ENCODE data around the gene SAMD9. TPM values are rescaled to one million over a fixed set of nuclear protein-coding genes. Genes with fewer than 3 reads are reported as not detected.

Gene SAMD9
- total RNA-seq: 10 to 100 TPM; 65.4 to 66.5 TPM

GRCh38 chr7:93117852-93118530 is at the start of gene SAMD9:
Gene SAMD9 (minus strand): TSS chr7:93117979. CDS start chr7:93106097, 11,882 bp downstream.
- POLR2A ChIA-PET: interaction anchor here (0.8 to 2.8 kb wide), 11 partner anchors 11 to 670 kb away, joined by 3 to 39 read pairs (median 4); partner anchors contain the start of genes GATAD1, PEX1, RBM48 and SAMD9L
- ATAC-seq (ENCODE audit: low read depth) (peak; percentile 97), DNase-seq (no peak)
- H3K27ac Mint-ChIP-seq: peak within 1 kb of the TSS; percentile 93
- peaks cover 77% of the 10 kb centered on the region for H3K36me3 Mint-ChIP-seq
- H3K27me3 Mint-ChIP-seq: no peaks in the 10 kb centered on the region
- H3K9me3 Mint-ChIP-seq: peaks cover 23% of the 10 kb centered on the region
- H3K4me1 Mint-ChIP-seq: peaks cover 33% of the 10 kb centered on the region
- peak within 1 kb of the TSS; percentile 97 for H3K4me3 Mint-ChIP-seq

DNA sequence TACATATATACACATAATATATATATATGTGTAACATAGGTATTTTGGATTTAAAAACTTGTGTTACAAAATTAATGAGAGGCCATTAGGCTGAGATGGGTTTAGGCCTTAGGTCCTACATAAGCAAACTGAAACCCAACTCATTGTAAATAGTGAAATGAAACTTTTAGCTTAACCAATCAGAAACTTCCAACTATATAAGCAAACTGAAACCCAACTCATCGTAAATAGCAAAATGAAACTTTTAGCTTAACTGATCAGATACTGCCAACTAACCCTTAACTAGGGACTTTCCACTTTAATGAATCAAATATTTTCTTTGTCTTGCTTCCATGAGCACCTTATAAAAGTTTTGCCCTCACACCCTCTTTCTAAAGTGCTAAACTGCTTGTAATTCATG is 47.7 kb upstream of the SAMD9 start:
- POLR2A ChIA-PET: interaction anchor here (1.4 kb wide), 1 partner anchor 48 kb away, joined by 6 read pairs; the partner anchor contains the start of gene SAMD9
- no peak for DNase-seq
- ATAC-seq (ENCODE audit: low read depth): peak; percentile 80

DNA sequence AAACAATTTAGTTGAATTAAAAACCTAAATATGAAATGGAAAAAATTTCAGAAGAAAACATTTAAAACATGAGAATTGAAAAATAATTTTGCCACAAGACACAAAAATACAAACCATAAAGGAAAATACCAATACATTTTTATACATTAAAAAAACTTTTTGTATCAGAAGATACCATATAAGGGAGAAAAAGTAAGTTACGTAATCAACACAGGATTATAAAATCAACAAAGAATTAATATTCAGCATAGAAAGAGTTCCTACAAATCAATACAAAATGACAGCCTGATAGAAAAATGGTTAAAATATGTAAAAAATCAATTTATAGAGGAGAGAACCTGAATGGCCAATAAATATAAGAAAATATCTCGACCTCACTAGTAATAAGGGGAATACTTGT is 47.0 kb upstream of the SAMD9 start:
- Mint-ChIP-seq H3K27me3 (peaks cover 3% of the 10 kb centered on the region), H3K9me3 (peaks cover 27% of the 10 kb centered on the region), H3K4me3 (no peak overlapping the region), H3K4me1 (peaks cover 1% of the 10 kb centered on the region), H3K36me3 (peaks cover 20% of the 10 kb centered on the region), H3K27ac (no peak overlapping the region)
- ATAC-seq (ENCODE audit: low read depth): no peak
- POLR2A ChIA-PET: interaction anchor here (1.4 kb wide), 1 partner anchor 47 kb away, joined by 6 read pairs; the partner anchor contains the start of gene SAMD9
- DNase-seq: no peak

More for the DNA sequence above, 47.7 kb upstream of the SAMD9 start:
- Mint-ChIP-seq H3K4me3 (no peak overlapping the region), H3K27me3 (peaks cover 3% of the 10 kb centered on the region), H3K9me3 (peaks cover 27% of the 10 kb centered on the region), H3K36me3 (peaks cover 20% of the 10 kb centered on the region), H3K4me1 (peaks cover 1% of the 10 kb centered on the region), H3K27ac (peak overlapping the region; percentile 50)

- Mint-ChIP-seq H3K4me1 (peaks cover 3% of the 10 kb centered on the region), H3K4me3 (no peak overlapping the region), H3K27me3 (no peaks in the 10 kb centered on the region), H3K27ac (no peak overlapping the region), H3K9me3 (peaks cover 12% of the 10 kb centered on the region), H3K36me3 (peaks cover 9% of the 10 kb centered on the region)
- POLR2A ChIA-PET: no interaction called here
- ATAC-seq (ENCODE audit: low read depth): no peak
- DNase-seq: no peak
These were observed 43.5 kb upstream of the SAMD9 start for GRCh38 chr7:93161181-93161762.

DNA sequence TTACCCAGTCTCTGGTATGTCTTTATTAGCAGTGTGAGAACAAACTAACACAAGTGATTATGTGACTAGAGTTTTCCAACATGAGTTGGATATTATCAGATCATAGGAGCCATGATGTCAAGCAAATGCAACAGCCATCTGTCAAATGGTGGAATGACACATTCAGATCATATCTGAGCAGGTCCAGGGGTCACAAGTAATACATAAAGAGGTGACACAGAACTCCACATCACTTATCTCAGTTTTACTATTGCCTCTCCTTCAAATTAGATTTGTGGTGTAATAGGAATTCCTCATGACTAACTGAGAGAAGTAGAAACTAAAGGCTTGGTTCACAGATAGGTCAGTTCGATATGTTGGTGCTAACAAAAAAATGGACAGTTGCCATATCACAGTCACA is 42.6 kb upstream of the SAMD9 start:
- H3K36me3 Mint-ChIP-seq: peaks cover 7% of the 10 kb centered on the region
- ATAC-seq (ENCODE audit: low read depth) (no peak), DNase-seq (no peak)
- POLR2A ChIA-PET: no interaction called here
- H3K4me3 Mint-ChIP-seq: no peak overlapping the region
- H3K4me1 Mint-ChIP-seq: peaks cover 2% of the 10 kb centered on the region
- H3K27ac Mint-ChIP-seq: no peak overlapping the region
- peaks cover 10% of the 10 kb centered on the region for H3K9me3 Mint-ChIP-seq
- no peaks in the 10 kb centered on the region for H3K27me3 Mint-ChIP-seq

- Mint-ChIP-seq H3K27me3 (no peaks in the 10 kb centered on the region), H3K4me1 (peaks cover 2% of the 10 kb centered on the region), H3K4me3 (no peak overlapping the region), H3K36me3 (peaks cover 7% of the 10 kb centered on the region), H3K9me3 (peaks cover 10% of the 10 kb centered on the region), H3K27ac (no peak overlapping the region)
- no peak for ATAC-seq (ENCODE audit: low read depth)
- no peak for DNase-seq
- POLR2A ChIA-PET: no interaction called here
These were observed 41.7 kb upstream of the SAMD9 start for GRCh38 chr7:93159490-93159889.

DNA sequence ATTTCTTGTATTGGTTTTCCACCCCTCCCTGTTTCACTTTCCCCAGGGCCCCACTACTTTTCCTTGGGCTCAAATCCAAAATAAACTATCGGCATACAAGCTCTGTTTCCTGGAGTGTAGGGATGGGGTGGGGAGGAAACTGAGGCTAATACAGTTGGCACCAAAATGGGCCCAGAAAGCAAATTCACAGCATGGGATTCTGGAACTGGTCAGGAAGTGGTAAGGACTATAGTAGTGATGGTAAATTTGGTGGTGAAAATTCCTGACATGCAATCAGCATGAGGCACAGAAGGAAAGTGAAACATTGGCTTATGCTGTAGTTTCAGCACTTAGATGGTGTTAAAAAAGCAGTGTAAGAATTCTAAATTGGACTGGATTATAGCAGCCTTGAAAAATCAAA is 39.1 kb upstream of the SAMD9 start:
- Mint-ChIP-seq H3K4me3 (no peak overlapping the region), H3K9me3 (peaks cover 4% of the 10 kb centered on the region), H3K27me3 (no peaks in the 10 kb centered on the region), H3K27ac (no peak overlapping the region), H3K4me1 (peaks cover 2% of the 10 kb centered on the region), H3K36me3 (no peaks in the 10 kb centered on the region)
- ATAC-seq (ENCODE audit: low read depth): no peak
- POLR2A ChIA-PET: no interaction called here
- no peak for DNase-seq

GRCh38 chr7:93150200-93150835 is 32.5 kb upstream of the SAMD9 start:
- Mint-ChIP-seq H3K27me3 (no peaks in the 10 kb centered on the region), H3K4me1 (peaks cover 29% of the 10 kb centered on the region), H3K9me3 (peaks cover 7% of the 10 kb centered on the region), H3K36me3 (peaks cover 23% of the 10 kb centered on the region), H3K27ac (no peak overlapping the region), H3K4me3 (no peak overlapping the region)
- no peak for ATAC-seq (ENCODE audit: low read depth)
- POLR2A ChIA-PET: no interaction called here
- no peak for DNase-seq

- Mint-ChIP-seq H3K27me3 (no peaks in the 10 kb centered on the region), H3K4me3 (peak overlapping the region; percentile 86), H3K4me1 (peaks cover 35% of the 10 kb centered on the region), H3K36me3 (peaks cover 30% of the 10 kb centered on the region), H3K27ac (peak overlapping the region; percentile 97), H3K9me3 (peaks cover 7% of the 10 kb centered on the region)
- DNase-seq (no peak), ATAC-seq (ENCODE audit: low read depth) (no peak)
- POLR2A ChIA-PET: no interaction called here
These were observed 30.9 kb upstream of the SAMD9 start for GRCh38 chr7:93148727-93149126.

DNA sequence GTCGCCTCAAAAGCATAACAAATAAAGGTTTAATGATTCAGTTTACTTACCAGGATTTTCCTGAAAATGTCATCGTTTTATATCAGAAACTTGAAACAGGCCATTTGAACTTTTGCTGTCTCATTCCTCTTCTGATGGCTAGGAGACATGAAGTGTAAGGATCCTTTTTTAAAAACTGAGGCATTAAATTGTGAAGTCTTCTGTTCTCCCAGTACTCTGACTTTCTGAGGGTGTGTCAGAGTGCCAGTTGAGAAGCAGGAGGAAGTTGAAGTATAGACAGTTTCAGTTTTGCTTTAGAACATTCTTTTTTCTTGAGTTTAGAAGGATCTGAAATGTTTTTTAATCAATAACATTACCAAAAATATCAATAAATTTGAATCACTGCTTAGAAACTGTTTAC is 30.4 kb upstream of the SAMD9 start, which contains the start of gene SAMD9L:
TSS of gene SAMD9L (minus strand) at position 242 of the 400 bp plus-strand sequence. CDS start 12,414 bp downstream, outside the sequence.
- ATAC-seq (ENCODE audit: low read depth) (peak; percentile 58), DNase-seq (no peak)
- H3K9me3 Mint-ChIP-seq: peaks cover 10% of the 10 kb centered on the region
- peak within 1 kb of the TSS; percentile 97 for H3K4me3 Mint-ChIP-seq
- peak within 1 kb of the TSS; percentile 97 for H3K27ac Mint-ChIP-seq
- POLR2A ChIA-PET: interaction anchor here (1.1 to 4.0 kb wide), 2 partner anchors 31 to 620 kb away, joined by 4 to 39 read pairs; partner anchors contain the start of genes PEX1, RBM48 and SAMD9
- H3K27me3 Mint-ChIP-seq: no peaks in the 10 kb centered on the region
- peaks cover 41% of the 10 kb centered on the region for H3K4me1 Mint-ChIP-seq
- H3K36me3 Mint-ChIP-seq: peaks cover 30% of the 10 kb centered on the region

GRCh38 chr7:93147363-93147762 is 29.6 kb upstream of the SAMD9 start:
- peaks cover 41% of the 10 kb centered on the region for H3K4me1 Mint-ChIP-seq
- POLR2A ChIA-PET: interaction anchor here (0.6 to 4.0 kb wide), 5 partner anchors 9 to 902 kb away, joined by 3 to 39 read pairs (median 4); partner anchors contain the start of genes ANKIB1, KRIT1, PEX1 and RBM48

DNA sequence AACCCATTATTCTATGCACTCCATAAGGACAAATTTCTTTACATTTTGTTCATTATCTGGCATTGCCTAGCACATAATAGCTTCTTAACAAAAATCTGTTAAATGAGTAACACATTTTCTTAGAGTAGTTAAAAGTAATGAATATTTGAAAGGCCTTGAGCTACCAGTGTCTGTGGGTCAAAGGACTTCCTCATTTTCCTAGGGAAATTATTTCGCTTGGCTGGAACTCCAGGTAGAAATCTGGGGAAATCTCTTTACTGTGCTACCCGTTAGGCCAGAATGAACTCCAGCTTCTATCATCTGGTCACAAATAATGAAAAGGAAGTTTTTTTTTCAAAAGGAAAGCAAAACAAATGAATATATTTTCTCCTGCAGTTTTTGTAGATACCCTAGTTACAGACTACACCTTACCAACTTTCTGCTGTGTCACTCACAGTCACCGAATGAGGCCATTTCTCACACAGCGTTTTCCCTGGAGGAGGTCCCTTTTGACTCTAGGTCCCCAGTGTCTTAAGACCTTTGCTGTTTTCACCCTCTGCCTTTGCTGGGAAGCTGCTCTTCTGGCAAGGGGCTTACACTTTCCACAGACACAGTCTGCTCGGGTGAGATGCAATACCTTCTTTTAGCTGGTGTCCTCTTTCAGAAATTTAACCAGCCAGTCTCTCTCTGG is 28.8 kb upstream of the SAMD9 start:
- H3K9me3 Mint-ChIP-seq: peaks cover 10% of the 10 kb centered on the region
- no peak for ATAC-seq (ENCODE audit: low read depth)

More at GRCh38 chr7:93147363-93147762, 29.6 kb upstream of the SAMD9 start:
- H3K27ac Mint-ChIP-seq: peak overlapping the region; percentile 93
- H3K36me3 Mint-ChIP-seq: peaks cover 30% of the 10 kb centered on the region
- ATAC-seq (ENCODE audit: low read depth) (peak; percentile 91), DNase-seq (peak; percentile 32)
- H3K27me3 Mint-ChIP-seq: no peaks in the 10 kb centered on the region
- H3K4me3 Mint-ChIP-seq: peak overlapping the region; percentile 97
- H3K9me3 Mint-ChIP-seq: peaks cover 10% of the 10 kb centered on the region

More for the DNA sequence above, 28.8 kb upstream of the SAMD9 start:
- DNase-seq: no peak
- POLR2A ChIA-PET: interaction anchor here (1.0 to 4.0 kb wide), 3 partner anchors 8 to 901 kb away, joined by 3 to 39 read pairs (median 4); partner anchors contain the start of genes ANKIB1, KRIT1 and SAMD9
- Mint-ChIP-seq H3K4me3 (peak overlapping the region; percentile 97), H3K27ac (peak overlapping the region; percentile 93), H3K27me3 (no peaks in the 10 kb centered on the region), H3K4me1 (peaks cover 41% of the 10 kb centered on the region), H3K36me3 (peaks cover 30% of the 10 kb centered on the region)

Data from activated naive CD8-positive, alpha-beta T cell treated with anti-CD3 and anti-CD28 coated beads, Interleukin-2, amount 10 ng/mL, durations not matched to agents 7 days and 5 days (primary cell).